Adrenal gland (tissue), 12 donors: ENCODE data around the gene CLK3. TPM values are rescaled to one million over a fixed set of nuclear protein-coding genes. Genes with fewer than 3 reads are reported as not detected.

Source experiments
- DNase-seq, 7 donors: peaks; one replicate each; pipeline ENCODE4 v3.0.0-alpha.2; 2019 to 2020
- H3K27ac ChIP-seq, 5 donors: fragments of 200-600 bp; sonication (generic) in 4 of 5; 1 replicate in 3 of 5; 2 replicates in 2 of 5; pipeline versions ENCODE4 v1.5.1 to v1.8.0; 2016 to 2020; ENCODE audit warnings: mild to moderate bottlenecking in 1 of 5
- H3K27me3 ChIP-seq: fragments of 200-600 bp; 2 replicates; pipeline ENCODE4 v1.8.0; 2021
- H3K36me3 ChIP-seq, 2 donors: fragments of 200-600 bp; replicated peaks in 1 of 2; 1 replicate in 1 of 2; 2 replicates in 1 of 2; pipeline versions ENCODE4 v1.5.1 to v1.8.0; 2018 to 2022
- H3K4me1 ChIP-seq, 2 donors: fragments of 200-600 bp; replicated peaks in 1 of 2; 1 replicate in 1 of 2; 2 replicates in 1 of 2; pipeline versions ENCODE4 v1.5.1 to v1.8.0; 2018 to 2021
- H3K4me3 ChIP-seq, 4 donors: fragments of 200-600 bp; sonication (generic) in 3 of 4; one replicate each; pipeline ENCODE4 v1.5.1; 2016 to 2018
- H3K9me3 ChIP-seq, 3 donors: fragments of 200-600 bp; sonication (generic) in 1 of 3; replicated peaks in 1 of 3; 1 replicate in 2 of 3; 2 replicates in 1 of 3; pipeline versions ENCODE4 v1.5.1 to v1.8.0; 2016 to 2021
- CTCF ChIP-seq, 6 experiments: fragments of 450-650 bp in 4 of 6; fragments of 200-600 bp in 2 of 6; sonication (generic) in 1 of 6; IDR thresholded peaks; 1 replicate in 5 of 6; 2 replicates in 1 of 6; pipeline versions ENCODE4 v1.5.1 to v1.8.0; 2016 to 2021; ENCODE audit warnings: antibody characterized with exemption in 6 of 6, mild to moderate bottlenecking in 2 of 6, moderate library complexity in 1 of 6
- POLR2A ChIP-seq, 2 donors: fragments of 450-650 bp; IDR thresholded peaks; one replicate each; pipeline ENCODE4 v1.6.1; 2017; ENCODE audit warnings: antibody characterized with exemption in 2 of 2, mild to moderate bottlenecking in 2 of 2, moderate library complexity in 1 of 2
- WGBS, 4 donors: extraction: QIAGEN DNeasy Blood & Tissue Kit in 2 of 4; methylation state at CpG; one replicate each; pipeline versions ENCODE4 v1.1.5 to v1.1.7; 2013 to 2017; 5-methylcytosine and 5-hydroxymethylcytosine counted together
- intact Hi-C, 2 donors: fragments of 100-400 bp; cut with DNase I; formaldehyde crosslinking; loops; one replicate each; pipeline versions ENCODE4 v1.14.1 to v1.15.0; 2022 to 2023
- polyA plus RNA-seq, 3 donors: library from polyadenylated mRNA; stranded (reverse); fragments of 200-250 nt in 2 of 3; fragments of 350-450 nt in 1 of 3; fragmentation: Illumina TruSeq in 1 of 3; extraction: RNeasy Lipid Tissue Mini Kit (QIAGEN cat#74804) in 1 of 3; gene quantifications; one replicate each; pipeline ENCODE4 v1.2.3, GENCODE V29; 2013 to 2014
- total RNA-seq, 9 donors: library from RNA; depleted of rRNA in 4 of 9; stranded (reverse); fragments of >200 nt in 4 of 9; fragments of 120-200 nt in 1 of 9; fragmentation: NEBNext Ultra II Directional in 1 of 9; extraction: Animal tissue kit (Norgen Biotek cat#: 25700) in 1 of 9; gene quantifications; one replicate each; pipeline versions ENCODE4 v1.1.0 to v1.2.4, GENCODE V29; 2013 to 2023
- donor health status: healthy with polysubstance abuse.
- donor health status: Bipolar disorder and iron deficiency.
- donor health status: DM: yes; HTN: yes; CAD: no.
- donor health status: DM: no; HTN: no; CAD: no.
- donor health status: DM: no; HTN: no; CAD: no.
- donor health status: DM: yes; HTN: yes; CAD: no.

The CLK3 gene
- total and polyA plus RNA-seq, 12 donors, result 26.2 to 160 (median 66.1) TPM

DNA sequence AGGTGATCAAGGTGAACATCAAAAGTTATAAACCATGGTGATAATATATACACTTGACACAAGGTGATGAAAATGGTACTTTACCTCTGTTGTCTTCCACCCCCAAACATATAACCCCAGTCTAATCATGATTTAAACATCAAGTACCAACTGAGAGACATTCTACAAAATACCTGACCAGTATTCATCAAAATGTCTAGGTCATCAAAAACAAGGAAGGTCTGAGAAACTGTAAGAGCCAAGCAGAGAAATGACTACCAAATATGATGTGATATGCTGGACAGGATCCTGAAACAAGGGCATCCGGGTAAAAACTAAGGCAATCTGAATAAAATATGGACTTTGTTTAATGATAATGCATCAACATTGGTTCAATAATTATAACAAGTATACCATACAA is 52.3 kb downstream of the CLK3 start:
- no peak overlapping the region for H3K4me3 ChIP-seq
- no peak for TF ChIP-seq POLR2A (IDR thresholded peaks at IDR 0.05)
- H3K27ac ChIP-seq, result no peak overlapping the region
- intact Hi-C loops, result no loop called here
- peaks cover 0 to 22% of the 10 kb centered on the region in 2 donors for H3K36me3 ChIP-seq
- H3K27me3 ChIP-seq, result no peaks in the 10 kb centered on the region
- WGBS, 4 donors, result 81 to 95% (median 86%) methylated on average over 1 of the region's 1 CpG
- peaks cover 15 to 16% of the 10 kb centered on the region in 2 donors for H3K4me1 ChIP-seq
- DNase-seq, result no peak
- no peaks in the 10 kb centered on the region for H3K9me3 ChIP-seq

GRCh38 chr15:74669627-74670026 is 54.0 kb downstream of the CLK3 start:
- 93 to 98% (median 94%) methylated on average over 4 of the region's 4 CpGs for WGBS, 4 donors

GRCh38 chr15:74674161-74674560 is 58.5 kb downstream of the CLK3 start:
- no peak overlapping the region for H3K27ac ChIP-seq
- 89 to 92% (median 91%) methylated on average over 3 of the region's 3 CpGs for WGBS, 4 donors
- H3K4me3 ChIP-seq, result no peak overlapping the region
- peaks cover 0 to 37% of the 10 kb centered on the region in 2 donors for H3K36me3 ChIP-seq
- no peaks in the 10 kb centered on the region for H3K4me1 ChIP-seq
- intact Hi-C loops, result no loop called here
- no peaks in the 10 kb centered on the region for H3K27me3 ChIP-seq
- DNase-seq, result no peak
- TF ChIP-seq POLR2A (IDR thresholded peaks at IDR 0.05) (no peak), CTCF (IDR thresholded peaks at IDR 0.05) (no peak)
- H3K9me3 ChIP-seq, result no peaks in the 10 kb centered on the region

More at GRCh38 chr15:74669627-74670026, 54.0 kb downstream of the CLK3 start:
- no peak for DNase-seq
- Histone ChIP-seq H3K36me3 (peaks cover 0 to 35% of the 10 kb centered on the region in 2 donors), H3K9me3 (no peaks in the 10 kb centered on the region), H3K27me3 (no peaks in the 10 kb centered on the region), H3K27ac (no peak overlapping the region), H3K4me1 (peaks cover 3 to 4% of the 10 kb centered on the region in 2 donors), H3K4me3 (no peak overlapping the region)
- intact Hi-C loops, result no loop called here
- TF ChIP-seq POLR2A (IDR thresholded peaks at IDR 0.05) (no peak), CTCF (IDR thresholded peaks at IDR 0.05) (no peak)

DNA sequence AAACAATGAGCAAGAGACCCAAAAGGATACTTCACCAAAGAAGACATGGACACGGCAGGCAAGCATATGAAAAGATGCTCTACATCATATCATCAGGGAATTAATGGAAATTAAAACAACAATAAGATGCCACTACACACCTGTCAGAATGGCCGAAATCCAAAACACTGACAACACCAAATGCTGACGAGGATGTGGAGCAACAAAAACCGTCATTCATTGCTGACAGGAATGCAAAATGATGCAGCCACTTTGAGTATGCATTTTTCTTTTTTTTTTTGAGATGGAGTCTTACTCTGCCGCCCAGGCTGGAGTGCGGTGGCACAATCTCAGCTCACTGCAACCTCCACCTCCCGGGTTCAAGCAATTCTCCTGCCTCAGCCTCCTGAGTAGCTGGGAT is 61.2 kb downstream of the CLK3 start:
- no peak for DNase-seq
- Histone ChIP-seq H3K36me3 (peaks cover 0 to 22% of the 10 kb centered on the region in 2 donors), H3K4me3 (no peak overlapping the region), H3K27ac (no peak overlapping the region), H3K4me1 (no peaks in the 10 kb centered on the region), H3K9me3 (no peaks in the 10 kb centered on the region), H3K27me3 (no peaks in the 10 kb centered on the region)
- TF ChIP-seq POLR2A (IDR thresholded peaks at IDR 0.05), result no peak
- no peak for TF ChIP-seq CTCF (IDR thresholded peaks at IDR 0.05)
- intact Hi-C loops, result no loop called here
- WGBS, 4 donors, result 89 to 95% (median 92%) methylated on average over 7 of the region's 7 CpGs

Other genes with a start within 250 kb of the CLK3 start
- 1,000 to 10,000 TPM in 7 of 9 donors, 100 to 1,000 TPM in 2; 635 to 5,219 (median 1,434) TPM for gene CYP11A1, start 248.2 kb upstream of the CLK3 start, total RNA-seq
- 1,000 to 10,000 TPM in 1 of 3 donors, 100 to 1,000 TPM in 2; 233 to 4,804 (median 738) TPM for gene CYP11A1, start 248.2 kb upstream of the CLK3 start, polyA plus RNA-seq
- gene SEMA7A, start 181.9 kb upstream of the CLK3 start, total RNA-seq, result 10 to 100 TPM in 1 of 9 donors, 1 to 10 TPM in 8; 1.3 to 32.0 (median 3.5) TPM
- gene SEMA7A, start 181.9 kb upstream of the CLK3 start, polyA plus RNA-seq, result 1 to 10 TPM; 2.9 to 5.0 (median 3.9) TPM
- gene UBL7, start 154.7 kb upstream of the CLK3 start, total RNA-seq, result 10 to 100 TPM; 47.7 to 85.0 (median 59.3) TPM
- 10 to 100 TPM; 16.0 to 46.1 (median 31.2) TPM for gene UBL7, start 154.7 kb upstream of the CLK3 start, polyA plus RNA-seq
- gene ARID3B, start 74.6 kb upstream of the CLK3 start, total RNA-seq, result 1 to 10 TPM; 1.0 to 7.1 (median 3.6) TPM
- 1 to 10 TPM; 1.8 to 4.4 (median 2.6) TPM for gene ARID3B, start 74.6 kb upstream of the CLK3 start, polyA plus RNA-seq
- gene EDC3, start 80.2 kb downstream of the CLK3 start, total RNA-seq, result 10 to 100 TPM in 5 of 9 donors, 1 to 10 TPM in 4; 3.9 to 25.3 (median 11.3) TPM
- gene EDC3, start 80.2 kb downstream of the CLK3 start, polyA plus RNA-seq, result 10 to 100 TPM; 13.6 to 18.9 (median 18.6) TPM
- under 1 TPM in 2 of 9 donors, not detected in 7; 0.11 to 0.96 TPM for gene CYP1A1, start 109.7 kb downstream of the CLK3 start, total RNA-seq
- 1 to 10 TPM in 1 of 3 donors, not detected in 2; 2.2 TPM for gene CYP1A1, start 109.7 kb downstream of the CLK3 start, polyA plus RNA-seq
- gene CYP1A2, start 133.0 kb downstream of the CLK3 start, total RNA-seq, result not detected
- not detected for gene CYP1A2, start 133.0 kb downstream of the CLK3 start, polyA plus RNA-seq
- 10 to 100 TPM; 10.9 to 59.4 (median 28.9) TPM for gene CSK, start 166.2 kb downstream of the CLK3 start, total RNA-seq
- 10 to 100 TPM; 20.5 to 46.4 (median 25.8) TPM for gene CSK, start 166.2 kb downstream of the CLK3 start, polyA plus RNA-seq
- 10 to 100 TPM in 1 of 9 donors, 1 to 10 TPM in 6, under 1 TPM in 1, not detected in 1; 0.28 to 11.2 (median 3.9) TPM for gene LMAN1L, start 197.0 kb downstream of the CLK3 start, total RNA-seq
- gene LMAN1L, start 197.0 kb downstream of the CLK3 start, polyA plus RNA-seq, result 10 to 100 TPM in 1 of 3 donors, 1 to 10 TPM in 1, under 1 TPM in 1; 0.88 to 12.5 (median 7.3) TPM
- gene CPLX3, start 210.8 kb downstream of the CLK3 start, total RNA-seq, result 1 to 10 TPM in 2 of 9 donors, under 1 TPM in 5, not detected in 2; 0.11 to 3.6 (median 0.69) TPM
- gene CPLX3, start 210.8 kb downstream of the CLK3 start, polyA plus RNA-seq, result 10 to 100 TPM in 2 of 3 donors, 1 to 10 TPM in 1; 1.1 to 24.1 (median 24.0) TPM
- gene ULK3, start 227.3 kb downstream of the CLK3 start, total RNA-seq, result 10 to 100 TPM; 30.1 to 83.6 (median 48.9) TPM
- 100 to 1,000 TPM in 2 of 3 donors, 10 to 100 TPM in 1; 21.7 to 126 (median 124) TPM for gene ULK3, start 227.3 kb downstream of the CLK3 start, polyA plus RNA-seq